HUES48 (cell line): Measurements from ENCODE around the gene GATAD2A.

Source experiments
- H3K27ac ChIP-seq: one replicate; pipeline ENCODE4 v1.7.0; 2013; ENCODE audit warnings: low read depth, low read length, inconsistent platforms
- H3K27me3 ChIP-seq: 2 replicates; pipeline ENCODE4 v1.6.1; 2013; ENCODE audit warnings: mild to moderate bottlenecking, low read length; ENCODE audit not compliant: control insufficient read depth, insufficient read depth
- H3K36me3 ChIP-seq: 2 replicates; pipeline ENCODE4 v1.6.1; 2013; ENCODE audit warnings: low read length; ENCODE audit not compliant: control insufficient read depth, insufficient read depth
- H3K4me1 ChIP-seq: 2 replicates; pipeline ENCODE4 v1.6.1; 2013; ENCODE audit warnings: mild to moderate bottlenecking, low read length; ENCODE audit not compliant: control insufficient read depth, insufficient read depth
- H3K4me3 ChIP-seq: 2 replicates; pipeline ENCODE4 v1.5.1; 2013; ENCODE audit warnings: mild to moderate bottlenecking, low read depth, low read length
- H3K9ac ChIP-seq: 2 replicates; pipeline ENCODE4 v1.6.1; 2013; ENCODE audit warnings: mild to moderate bottlenecking, low read depth, low read length, moderate library complexity
- H3K9me3 ChIP-seq: 2 replicates; pipeline ENCODE4 v1.6.1; 2013; ENCODE audit warnings: low read length; ENCODE audit not compliant: control insufficient read depth, insufficient read depth

The GATAD2A gene

GRCh38 chr19:19426216-19426615 lies 20.7 kb downstream of the GATAD2A start:
- H3K9me3 ChIP-seq: no peaks in the 10 kb centered on the region
- H3K4me3 ChIP-seq: no peak overlapping the region
- H3K36me3 ChIP-seq: no peaks in the 10 kb centered on the region
- no peaks in the 10 kb centered on the region for H3K27me3 ChIP-seq
- no peak overlapping the region for H3K27ac ChIP-seq
- no peak overlapping the region for H3K9ac ChIP-seq
- H3K4me1 ChIP-seq: peaks cover 16% of the 10 kb centered on the region; the same call in 1 of the 2 replicates

DNA sequence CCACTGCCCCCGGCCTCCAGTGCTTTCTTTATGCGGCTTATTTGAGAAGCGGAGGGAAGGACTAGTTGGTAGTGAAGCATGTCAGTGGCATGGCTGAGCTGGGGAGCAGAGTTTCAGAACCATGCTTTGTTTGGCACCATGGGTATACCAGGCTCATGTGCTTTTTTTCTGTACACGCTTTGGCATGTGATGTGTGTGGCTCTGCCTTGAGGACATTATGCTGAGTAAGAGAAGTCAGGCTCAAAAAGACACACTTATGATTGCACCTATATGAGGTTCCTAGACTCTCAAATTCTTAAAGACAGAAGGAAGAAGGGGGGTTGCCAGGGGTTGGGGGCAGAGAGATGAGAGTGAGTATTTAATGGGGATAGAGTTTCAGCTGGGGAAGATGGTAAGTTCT lies 21.3 kb downstream of the GATAD2A start:
- Histone ChIP-seq H3K27ac (no peak overlapping the region), H3K36me3 (no peaks in the 10 kb centered on the region), H3K9me3 (no peaks in the 10 kb centered on the region), H3K9ac (no peak overlapping the region), H3K4me3 (no peak overlapping the region), H3K27me3 (no peaks in the 10 kb centered on the region), H3K4me1 (peaks cover 16% of the 10 kb centered on the region; the same call in 1 of the 2 replicates)

DNA sequence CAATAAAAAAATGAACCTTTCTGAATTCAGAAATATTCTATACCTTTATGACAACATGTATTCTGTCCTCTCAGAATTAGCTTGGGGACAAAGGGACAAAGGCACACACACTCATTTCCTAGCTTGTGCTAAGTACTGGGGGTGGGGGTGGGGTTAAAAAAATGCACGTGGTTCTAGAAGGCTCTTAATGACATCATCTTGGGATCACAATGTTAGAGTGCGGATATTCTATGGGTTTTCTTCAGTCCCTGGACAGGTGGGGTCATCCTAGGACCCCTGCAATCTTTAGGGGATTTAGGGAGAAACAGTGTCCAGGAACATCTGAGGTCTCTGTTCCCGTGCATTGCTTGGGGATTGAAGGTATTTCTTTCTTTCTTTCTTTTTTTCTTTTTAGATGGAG lies 21.8 kb downstream of the GATAD2A start:
- Histone ChIP-seq H3K27ac (no peak overlapping the region), H3K4me1 (peaks cover 16% of the 10 kb centered on the region; the same call in 1 of the 2 replicates), H3K9ac (no peak overlapping the region)

GRCh38 chr19:19427944-19428343 lies 22.5 kb downstream of the GATAD2A start:
- no peak overlapping the region for H3K4me3 ChIP-seq
- no peak overlapping the region for H3K27ac ChIP-seq
- H3K4me1 ChIP-seq: peaks cover 16% of the 10 kb centered on the region; the same call in 1 of the 2 replicates
- no peaks in the 10 kb centered on the region for H3K36me3 ChIP-seq
- H3K9ac ChIP-seq: no peak overlapping the region
- no peaks in the 10 kb centered on the region for H3K27me3 ChIP-seq
- H3K9me3 ChIP-seq: no peaks in the 10 kb centered on the region

More for the DNA sequence above, 21.8 kb downstream of the GATAD2A start:
- Histone ChIP-seq H3K9me3 (no peaks in the 10 kb centered on the region), H3K4me3 (no peak overlapping the region), H3K27me3 (no peaks in the 10 kb centered on the region), H3K36me3 (no peaks in the 10 kb centered on the region)

DNA sequence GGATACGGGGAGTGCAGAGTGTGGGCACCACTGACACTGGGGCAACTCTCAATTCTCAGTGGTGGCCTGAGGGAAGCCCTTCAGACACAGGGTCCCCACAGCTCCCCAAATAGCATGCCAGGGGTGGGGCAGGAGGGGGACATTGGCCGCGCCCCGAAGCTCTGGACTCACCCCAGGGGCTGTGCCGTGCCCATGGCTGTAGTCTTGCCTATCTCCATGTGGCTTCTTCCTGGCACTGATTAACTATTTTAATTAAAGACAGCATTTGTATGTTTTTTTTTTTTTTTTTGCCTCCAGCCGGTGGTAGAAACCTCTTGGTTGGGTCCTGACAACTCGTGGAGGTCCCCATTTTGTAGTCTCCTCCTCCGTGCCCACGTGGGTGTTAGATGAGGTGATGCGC lies 23.3 kb downstream of the GATAD2A start:
- H3K4me3 ChIP-seq: no peak overlapping the region
- H3K27ac ChIP-seq: no peak overlapping the region
- H3K36me3 ChIP-seq: no peaks in the 10 kb centered on the region
- peaks cover 16% of the 10 kb centered on the region; the same call in 1 of the 2 replicates for H3K4me1 ChIP-seq
- H3K9me3 ChIP-seq: no peaks in the 10 kb centered on the region
- H3K27me3 ChIP-seq: no peaks in the 10 kb centered on the region
- no peak overlapping the region for H3K9ac ChIP-seq

DNA sequence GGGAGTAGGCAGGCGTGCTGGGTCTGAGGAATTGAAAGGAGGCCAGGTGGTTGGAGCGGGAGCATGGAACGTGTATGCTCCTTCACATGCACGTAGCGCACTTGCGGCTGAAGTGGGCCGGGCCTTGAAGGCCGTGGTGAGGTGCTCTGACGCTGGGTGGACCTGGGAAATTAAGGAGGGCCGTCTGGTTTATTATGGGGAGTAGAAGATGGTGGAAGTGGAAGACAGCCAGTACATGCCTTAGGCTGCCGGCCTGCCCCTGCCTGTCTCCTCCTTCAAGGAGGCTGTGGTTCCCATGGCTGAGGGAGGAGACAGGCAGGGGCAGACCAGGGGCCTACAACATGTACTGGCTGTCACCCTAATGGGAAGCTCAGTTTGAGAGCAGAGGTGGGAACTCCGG lies 23.9 kb downstream of the GATAD2A start:
- Histone ChIP-seq H3K4me1 (peaks cover 16% of the 10 kb centered on the region; the same call in 1 of the 2 replicates), H3K9ac (no peak overlapping the region), H3K4me3 (no peak overlapping the region), H3K27ac (no peak overlapping the region), H3K9me3 (no peaks in the 10 kb centered on the region), H3K27me3 (no peaks in the 10 kb centered on the region), H3K36me3 (no peaks in the 10 kb centered on the region)

- Histone ChIP-seq H3K4me1 (peaks cover 6% of the 10 kb centered on the region; the same call in 1 of the 2 replicates), H3K27me3 (no peaks in the 10 kb centered on the region), H3K36me3 (0 out of 2 replicates have a peak, but pooled peaks cover 4% of the 10 kb centered on the region), H3K4me3 (no peak overlapping the region), H3K9me3 (no peaks in the 10 kb centered on the region), H3K27ac (no peak overlapping the region), H3K9ac (no peak overlapping the region)
Measured at GRCh38 chr19:19432732-19433131, 27.3 kb downstream of the GATAD2A start.

DNA sequence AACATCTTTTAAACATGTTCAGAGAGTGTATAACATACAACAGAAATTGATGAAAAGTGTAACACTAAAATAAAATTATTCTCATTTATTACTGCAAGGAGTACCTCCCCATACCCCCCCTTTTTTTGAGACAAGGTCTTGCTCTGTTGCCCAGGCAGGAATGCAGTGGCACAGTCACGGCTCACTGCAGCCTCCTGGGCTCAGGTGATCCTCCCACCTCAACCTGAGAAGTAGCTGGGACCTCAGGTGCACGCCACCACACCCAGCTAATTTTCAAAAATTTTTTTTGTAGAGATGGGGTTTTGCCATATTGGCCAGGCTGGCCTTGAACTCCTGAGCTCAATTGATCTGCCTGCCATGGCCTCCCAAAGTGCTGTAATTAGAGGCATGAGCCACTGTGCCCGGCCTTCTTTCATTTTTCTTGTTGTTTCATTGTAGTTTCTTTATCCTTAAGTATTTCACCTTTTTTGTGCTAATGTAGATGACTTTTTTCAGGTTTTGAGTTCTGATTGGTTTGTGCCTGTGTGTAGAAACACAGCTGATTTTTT lies 28.3 kb downstream of the GATAD2A start:
- Histone ChIP-seq H3K4me1 (no peaks in the 10 kb centered on the region; the same call in 1 of the 2 replicates), H3K4me3 (no peak overlapping the region), H3K36me3 (0 out of 2 replicates have a peak, but pooled peaks cover 4% of the 10 kb centered on the region), H3K27me3 (no peaks in the 10 kb centered on the region), H3K27ac (no peak overlapping the region), H3K9me3 (no peaks in the 10 kb centered on the region), H3K9ac (no peak overlapping the region)

DNA sequence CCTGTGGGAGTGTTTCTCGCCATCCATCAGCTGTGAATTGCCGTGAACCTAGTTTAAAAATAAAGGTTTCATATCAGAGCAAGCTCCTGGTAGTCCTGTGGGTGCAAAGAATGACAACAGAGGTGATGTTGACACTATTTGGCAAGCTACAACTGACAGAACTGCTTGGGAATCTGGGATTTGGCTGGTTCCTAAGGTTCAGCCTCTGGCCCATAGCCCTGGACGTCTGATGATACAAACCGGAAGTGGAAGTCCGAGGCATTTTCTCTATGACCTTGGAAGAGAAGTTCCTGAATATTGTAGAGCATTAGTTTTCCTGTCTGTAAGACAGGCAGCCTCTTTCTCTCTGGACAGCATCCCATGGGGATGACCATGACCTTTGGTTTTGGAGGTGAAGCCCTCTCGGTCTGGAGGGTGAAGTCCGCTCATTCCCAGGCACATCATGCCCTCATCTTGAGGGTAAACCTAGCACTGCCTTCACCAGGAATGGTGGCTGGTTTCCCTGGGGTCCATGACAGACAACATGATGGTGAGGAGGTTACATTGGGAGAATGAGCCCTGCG lies 29.1 kb downstream of the GATAD2A start:
- H3K27me3 ChIP-seq: no peaks in the 10 kb centered on the region
- no peak overlapping the region for H3K4me3 ChIP-seq
- H3K36me3 ChIP-seq: 0 out of 2 replicates have a peak, but pooled peaks cover 4% of the 10 kb centered on the region
- no peak overlapping the region for H3K9ac ChIP-seq
- H3K9me3 ChIP-seq: no peaks in the 10 kb centered on the region
- no peaks in the 10 kb centered on the region; the same call in 1 of the 2 replicates for H3K4me1 ChIP-seq
- no peak overlapping the region for H3K27ac ChIP-seq

DNA sequence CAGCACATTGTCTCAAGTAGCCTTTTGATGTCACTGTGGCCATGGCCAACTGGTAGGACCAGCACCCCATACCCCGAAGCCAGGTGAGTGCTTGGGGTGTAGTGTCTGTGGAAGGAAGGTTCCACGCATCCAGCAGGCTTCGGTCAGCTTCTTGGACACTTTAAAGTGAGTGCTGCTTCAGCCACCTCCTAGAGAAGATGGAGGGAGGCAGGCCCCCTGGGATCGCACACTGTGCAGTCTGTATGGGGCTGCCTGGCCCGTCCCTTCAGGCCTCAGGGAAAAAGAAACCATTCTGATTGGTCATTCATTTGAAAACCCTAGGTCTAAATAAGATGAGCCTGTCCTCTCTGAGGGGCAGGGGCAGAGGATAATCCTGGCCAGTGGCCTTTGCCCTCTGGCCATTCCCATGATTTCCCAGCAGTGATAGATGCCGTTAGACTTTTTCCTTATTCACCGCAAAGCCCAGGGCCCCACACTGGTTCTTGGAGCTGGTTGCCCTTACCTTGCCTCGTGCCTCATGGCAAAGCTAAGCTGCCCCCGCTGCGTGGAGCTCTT lies 30.7 kb downstream of the GATAD2A start:
- H3K27ac ChIP-seq: no peak overlapping the region
- H3K27me3 ChIP-seq: no peaks in the 10 kb centered on the region
- no peak overlapping the region for H3K4me3 ChIP-seq
- no peaks in the 10 kb centered on the region for H3K9me3 ChIP-seq
- H3K4me1 ChIP-seq: no peaks in the 10 kb centered on the region; the same call in 1 of the 2 replicates
- H3K36me3 ChIP-seq: 0 out of 2 replicates have a peak, but pooled peaks cover 4% of the 10 kb centered on the region
- H3K9ac ChIP-seq: no peak overlapping the region
